ENCODE data around the gene AGFG1. TPM values are rescaled to one million over a fixed set of nuclear protein-coding genes. Genes with fewer than 3 reads are reported as not detected.

The AGFG1 gene
- total RNA-seq, 2 donors from 2014 or later, result 10.2 to 16.1 TPM

DNA sequence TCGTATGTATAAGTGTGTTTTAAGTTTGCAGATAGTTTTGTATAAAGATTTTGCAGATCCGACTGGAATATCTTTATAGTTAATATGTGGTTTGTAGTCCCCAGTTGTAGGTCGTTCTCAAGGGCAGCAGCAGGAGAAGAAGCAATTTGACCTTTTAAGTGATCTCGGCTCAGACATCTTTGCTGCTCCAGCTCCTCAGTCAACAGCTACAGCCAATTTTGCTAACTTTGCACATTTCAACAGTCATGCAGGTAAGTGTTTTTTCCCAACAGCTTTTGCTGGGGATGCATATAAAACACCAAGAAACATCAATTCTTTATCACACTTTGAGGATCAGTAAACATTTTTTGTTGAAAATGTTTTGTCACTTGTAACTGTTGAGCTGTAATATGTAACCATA, 52.7 kb downstream of the AGFG1 start:
- WGBS, 2 donors, result 82 to 83% methylated on average over 4 of the region's 4 CpGs
- H3K36me3 ChIP-seq (replicated peaks in 1 of 2; ENCODE audit: insufficient read depth in 1 of 2, low read depth in 2 of 2), result peaks cover 0 to 8% of the 10 kb centered on the region in 2 donors
- ATAC-seq, result no peak
- DNase-seq, result no peak
- no peak overlapping the region for H3K4me3 ChIP-seq
- TF ChIP-seq, protein P1, sequence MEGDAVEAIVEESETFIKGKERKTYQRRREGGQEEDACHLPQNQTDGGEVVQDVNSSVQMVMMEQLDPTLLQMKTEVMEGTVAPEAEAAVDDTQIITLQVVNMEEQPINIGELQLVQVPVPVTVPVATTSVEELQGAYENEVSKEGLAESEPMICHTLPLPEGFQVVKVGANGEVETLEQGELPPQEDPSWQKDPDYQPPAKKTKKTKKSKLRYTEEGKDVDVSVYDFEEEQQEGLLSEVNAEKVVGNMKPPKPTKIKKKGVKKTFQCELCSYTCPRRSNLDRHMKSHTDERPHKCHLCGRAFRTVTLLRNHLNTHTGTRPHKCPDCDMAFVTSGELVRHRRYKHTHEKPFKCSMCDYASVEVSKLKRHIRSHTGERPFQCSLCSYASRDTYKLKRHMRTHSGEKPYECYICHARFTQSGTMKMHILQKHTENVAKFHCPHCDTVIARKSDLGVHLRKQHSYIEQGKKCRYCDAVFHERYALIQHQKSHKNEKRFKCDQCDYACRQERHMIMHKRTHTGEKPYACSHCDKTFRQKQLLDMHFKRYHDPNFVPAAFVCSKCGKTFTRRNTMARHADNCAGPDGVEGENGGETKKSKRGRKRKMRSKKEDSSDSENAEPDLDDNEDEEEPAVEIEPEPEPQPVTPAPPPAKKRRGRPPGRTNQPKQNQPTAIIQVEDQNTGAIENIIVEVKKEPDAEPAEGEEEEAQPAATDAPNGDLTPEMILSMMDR (IDR thresholded peaks at IDR 0.05), result no peak
- TF ChIP-seq POLR2A (IDR thresholded peaks at IDR 0.05), result no peak
- no peaks in the 10 kb centered on the region for H3K4me1 ChIP-seq
- intact Hi-C loops (cut with DNase I), result no loop called here
- no peak overlapping the region for H3K27ac ChIP-seq
- no peaks in the 10 kb centered on the region for H3K9me3 ChIP-seq
- no peaks in the 10 kb centered on the region for H3K27me3 ChIP-seq

DNA sequence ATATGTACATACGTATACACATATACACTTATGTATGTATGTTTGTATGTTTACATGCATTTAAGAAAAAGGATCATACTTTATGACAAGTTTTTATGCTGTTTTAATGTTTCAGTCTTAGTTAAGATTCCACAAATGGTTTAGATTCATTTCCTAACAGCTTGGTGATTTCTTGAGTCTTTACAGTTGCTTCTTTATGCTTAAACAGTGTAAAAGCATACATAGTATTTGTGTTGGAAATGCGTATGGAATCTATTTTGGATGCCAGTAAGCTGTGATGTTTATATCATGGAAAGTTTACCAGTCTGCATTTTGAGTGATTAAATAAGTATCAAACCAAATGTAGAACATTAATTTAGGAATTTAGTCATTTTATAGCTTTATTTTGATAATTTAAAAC, 55.4 kb downstream of the AGFG1 start:
- H3K27me3 ChIP-seq, result no peaks in the 10 kb centered on the region
- H3K4me3 ChIP-seq, result no peak overlapping the region
- ATAC-seq (no peak), DNase-seq (no peak)
- TF ChIP-seq, protein P1 (IDR thresholded peaks at IDR 0.05), result no peak
- TF ChIP-seq POLR2A (IDR thresholded peaks at IDR 0.05), result no peak
- no peak overlapping the region for H3K27ac ChIP-seq
- no peaks in the 10 kb centered on the region for H3K9me3 ChIP-seq
- peaks cover 0 to 8% of the 10 kb centered on the region in 2 donors for H3K36me3 ChIP-seq (replicated peaks in 1 of 2; ENCODE audit: insufficient read depth in 1 of 2, low read depth in 2 of 2)
- intact Hi-C loops (cut with DNase I), result no loop called here
- no peaks in the 10 kb centered on the region for H3K4me1 ChIP-seq
- WGBS, 2 donors, result 96 to 98% methylated on average over 2 of the region's 2 CpGs

DNA sequence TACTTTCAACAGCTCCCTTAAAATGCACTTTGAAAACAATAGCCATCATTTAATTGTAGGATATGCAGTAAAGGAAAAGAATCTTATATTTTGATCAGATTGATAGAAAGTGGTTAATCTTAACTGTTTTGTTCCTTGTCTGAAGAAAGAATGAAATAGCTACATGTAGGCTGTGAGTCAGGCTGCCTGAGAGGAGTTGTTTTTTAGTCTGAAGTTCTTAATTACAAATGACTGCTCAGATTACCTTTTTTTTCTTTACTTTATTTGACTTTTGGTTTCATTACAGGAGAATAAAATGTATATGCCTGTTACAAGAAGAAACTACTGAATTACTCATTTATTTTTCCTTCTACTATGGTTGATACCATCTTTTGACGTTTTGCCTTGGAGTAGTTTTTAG, 56.8 kb downstream of the AGFG1 start:
- no peaks in the 10 kb centered on the region for H3K27me3 ChIP-seq

DNA sequence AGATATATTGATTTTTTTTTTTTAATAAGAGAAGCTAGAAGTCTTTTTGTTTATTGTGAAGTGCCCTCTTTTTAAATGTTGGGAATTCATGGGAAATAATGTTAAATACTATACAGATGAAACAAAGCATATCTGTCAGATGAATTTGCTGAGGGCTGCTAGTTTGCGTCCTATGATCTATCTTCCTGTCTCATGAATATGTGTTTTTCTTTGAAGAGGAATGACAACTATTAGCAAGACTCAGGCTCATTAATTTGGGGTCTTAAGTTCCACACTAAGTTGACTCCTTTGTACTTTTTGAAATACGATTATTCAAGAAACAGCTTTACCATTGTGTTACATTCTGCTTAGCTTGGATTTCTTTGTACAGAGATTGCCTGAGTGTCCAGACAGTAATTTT, 57.9 kb downstream of the AGFG1 start:
- no peak overlapping the region for H3K27ac ChIP-seq
- ATAC-seq, result no peak
- H3K36me3 ChIP-seq (replicated peaks in 1 of 2; ENCODE audit: insufficient read depth in 1 of 2, low read depth in 2 of 2), result peaks cover 0 to 3% of the 10 kb centered on the region in 2 donors

More for the DNA sequence above, 56.8 kb downstream of the AGFG1 start:
- Histone ChIP-seq H3K36me3 (replicated peaks in 1 of 2; ENCODE audit: insufficient read depth in 1 of 2, low read depth in 2 of 2) (peaks cover 0 to 8% of the 10 kb centered on the region in 2 donors), H3K9me3 (no peaks in the 10 kb centered on the region), H3K4me1 (no peaks in the 10 kb centered on the region), H3K4me3 (no peak overlapping the region), H3K27ac (no peak overlapping the region)
- intact Hi-C loops (cut with DNase I), result no loop called here
- ATAC-seq (no peak), DNase-seq (no peak)
- no peak for TF ChIP-seq POLR2A (IDR thresholded peaks at IDR 0.05)
- TF ChIP-seq, protein P1 (IDR thresholded peaks at IDR 0.05), result no peak
- 60 to 61% methylated on average over 1 of the region's 1 CpG for WGBS, 2 donors

DNA sequence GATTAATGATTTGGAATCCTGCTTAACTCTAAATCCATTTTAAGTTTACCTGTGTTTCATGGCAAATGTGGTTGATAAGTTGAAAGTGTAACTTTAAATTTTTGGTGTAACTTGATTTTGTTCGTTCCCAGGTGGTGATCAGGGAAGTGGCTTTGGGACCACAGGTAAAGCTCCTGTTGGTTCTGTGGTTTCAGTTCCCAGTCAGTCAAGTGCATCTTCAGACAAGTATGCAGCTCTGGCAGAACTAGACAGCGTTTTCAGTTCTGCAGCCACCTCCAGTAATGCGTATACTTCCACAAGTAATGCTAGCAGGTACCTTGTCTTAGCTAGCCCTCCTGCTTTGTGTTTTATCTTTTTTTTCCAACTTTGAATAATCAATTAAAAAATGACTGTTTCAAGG, 62.8 kb downstream of the AGFG1 start:
- Histone ChIP-seq H3K36me3 (replicated peaks in 1 of 2; ENCODE audit: insufficient read depth in 1 of 2, low read depth in 2 of 2) (peaks cover 0 to 13% of the 10 kb centered on the region in 2 donors), H3K27ac (no peak overlapping the region), H3K9me3 (no peaks in the 10 kb centered on the region), H3K4me1 (no peaks in the 10 kb centered on the region), H3K27me3 (no peaks in the 10 kb centered on the region), H3K4me3 (no peak overlapping the region)
- ATAC-seq (no peak), DNase-seq (no peak)
- intact Hi-C loops (cut with DNase I), result no loop called here
- TF ChIP-seq, protein P1 (IDR thresholded peaks at IDR 0.05), result no peak
- TF ChIP-seq POLR2A (IDR thresholded peaks at IDR 0.05), result no peak
- WGBS, 2 donors, result 88 to 92% methylated on average over 3 of the region's 3 CpGs

More for the DNA sequence above, 57.9 kb downstream of the AGFG1 start:
- no peak for DNase-seq
- H3K4me3 ChIP-seq, result no peak overlapping the region
- TF ChIP-seq, protein P1 (IDR thresholded peaks at IDR 0.05), result no peak
- no peak for TF ChIP-seq POLR2A (IDR thresholded peaks at IDR 0.05)
- no peaks in the 10 kb centered on the region for H3K9me3 ChIP-seq
- WGBS, 2 donors, result 91 to 94% methylated on average over 2 of the region's 2 CpGs
- no peaks in the 10 kb centered on the region for H3K4me1 ChIP-seq
- intact Hi-C loops (cut with DNase I), result no loop called here
- H3K27me3 ChIP-seq, result no peaks in the 10 kb centered on the region

Data from body of pancreas (tissue), 4 donors.